AG09319 (cell line): Measurements from ENCODE around the gene WAC.

Experiments used
- DNase-seq: peaks from one replicate; pipeline ENCODE4 v3.0.0-alpha.2; 2010; ENCODE audit warnings: low read depth; ENCODE audit errors: extremely low read depth
- TF ChIP-seq, protein P1 (sequence below): IDR thresholded peaks from 2 replicates; pipeline ENCODE4 v1.5.1; 2011; ENCODE audit warnings: low read depth, mild to moderate bottlenecking, inconsistent platforms, low read length, moderate library complexity

Gene WAC

DNA sequence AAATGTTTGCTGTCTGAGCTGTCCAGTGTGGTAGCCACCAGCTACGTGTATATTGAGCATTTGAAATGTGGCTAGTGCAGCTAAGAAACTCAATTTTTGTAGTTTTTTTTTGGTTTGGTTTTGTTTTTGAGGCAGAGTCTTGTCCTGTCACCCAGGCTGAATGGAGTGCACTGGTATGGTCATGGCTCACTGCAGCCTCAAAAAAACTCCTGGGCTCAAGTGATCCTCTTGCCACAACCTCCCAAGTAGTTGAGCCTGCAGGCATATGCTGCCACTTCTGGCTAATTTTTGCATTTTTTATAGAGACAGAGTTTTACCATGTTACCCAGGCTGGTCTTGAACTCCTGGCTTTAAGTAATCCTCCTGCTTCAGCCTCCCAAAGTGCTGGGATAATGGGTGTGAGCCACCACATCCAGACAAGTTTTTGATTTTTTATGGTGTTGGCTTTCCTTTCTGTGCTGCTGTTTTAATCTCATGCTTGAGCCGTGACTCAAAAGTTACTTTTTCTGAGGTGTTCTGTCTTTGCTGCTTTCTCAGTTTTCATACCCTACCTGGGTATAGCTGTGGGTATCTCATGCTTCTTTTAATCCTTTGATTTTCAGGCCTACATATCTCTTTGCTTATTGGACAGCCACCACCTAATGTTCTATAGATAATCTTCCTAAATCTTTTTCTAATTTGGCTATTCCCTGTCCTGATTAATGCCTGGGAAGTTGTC lies 16.0 kb downstream of the WAC start:
- TF ChIP-seq, protein P1, sequence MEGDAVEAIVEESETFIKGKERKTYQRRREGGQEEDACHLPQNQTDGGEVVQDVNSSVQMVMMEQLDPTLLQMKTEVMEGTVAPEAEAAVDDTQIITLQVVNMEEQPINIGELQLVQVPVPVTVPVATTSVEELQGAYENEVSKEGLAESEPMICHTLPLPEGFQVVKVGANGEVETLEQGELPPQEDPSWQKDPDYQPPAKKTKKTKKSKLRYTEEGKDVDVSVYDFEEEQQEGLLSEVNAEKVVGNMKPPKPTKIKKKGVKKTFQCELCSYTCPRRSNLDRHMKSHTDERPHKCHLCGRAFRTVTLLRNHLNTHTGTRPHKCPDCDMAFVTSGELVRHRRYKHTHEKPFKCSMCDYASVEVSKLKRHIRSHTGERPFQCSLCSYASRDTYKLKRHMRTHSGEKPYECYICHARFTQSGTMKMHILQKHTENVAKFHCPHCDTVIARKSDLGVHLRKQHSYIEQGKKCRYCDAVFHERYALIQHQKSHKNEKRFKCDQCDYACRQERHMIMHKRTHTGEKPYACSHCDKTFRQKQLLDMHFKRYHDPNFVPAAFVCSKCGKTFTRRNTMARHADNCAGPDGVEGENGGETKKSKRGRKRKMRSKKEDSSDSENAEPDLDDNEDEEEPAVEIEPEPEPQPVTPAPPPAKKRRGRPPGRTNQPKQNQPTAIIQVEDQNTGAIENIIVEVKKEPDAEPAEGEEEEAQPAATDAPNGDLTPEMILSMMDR: no peak
- DNase-seq: no peak

DNA sequence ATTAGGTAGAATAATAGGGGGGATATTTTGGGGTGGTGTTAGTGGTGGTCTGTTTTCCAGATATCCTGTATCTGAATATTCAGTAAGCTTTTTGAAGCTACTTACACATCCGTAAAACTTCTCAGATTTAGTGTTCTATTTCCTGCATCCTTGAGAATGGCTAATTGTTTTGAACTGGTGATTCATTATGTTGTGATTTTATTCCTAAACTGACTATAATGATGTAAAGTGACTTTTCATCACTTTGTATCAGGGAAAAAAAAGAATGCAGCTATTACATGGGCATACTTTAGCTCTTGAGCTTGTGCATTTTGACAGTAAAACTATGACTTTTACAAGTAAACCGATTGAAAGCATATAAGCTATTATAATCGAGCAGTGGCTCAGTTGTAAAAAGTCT lies 18.2 kb downstream of the WAC start:
- no peak for DNase-seq

DNA sequence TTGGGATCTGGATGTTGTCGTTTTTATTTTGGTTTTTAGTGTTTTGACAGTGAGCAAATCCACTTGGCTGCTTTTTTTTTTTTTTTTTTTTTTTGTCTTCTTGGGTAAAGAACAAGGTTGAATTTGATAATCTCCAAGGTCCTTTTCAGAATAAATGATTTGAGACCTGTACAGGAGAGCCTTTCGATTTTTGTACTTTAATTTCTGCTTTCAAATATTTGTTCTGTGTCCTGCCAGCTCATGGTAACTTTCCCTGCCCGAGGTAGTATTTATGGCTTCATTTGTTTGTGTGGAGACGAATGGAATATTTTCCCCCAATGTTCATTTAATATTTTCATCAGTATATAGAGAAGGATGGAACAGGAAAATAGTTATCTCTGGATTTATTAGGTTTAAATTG lies 19.9 kb downstream of the WAC start:
- no peak for DNase-seq
- TF ChIP-seq, protein P1: no peak

More for the DNA sequence above, 18.2 kb downstream of the WAC start:
- TF ChIP-seq, protein P1: no peak

DNA sequence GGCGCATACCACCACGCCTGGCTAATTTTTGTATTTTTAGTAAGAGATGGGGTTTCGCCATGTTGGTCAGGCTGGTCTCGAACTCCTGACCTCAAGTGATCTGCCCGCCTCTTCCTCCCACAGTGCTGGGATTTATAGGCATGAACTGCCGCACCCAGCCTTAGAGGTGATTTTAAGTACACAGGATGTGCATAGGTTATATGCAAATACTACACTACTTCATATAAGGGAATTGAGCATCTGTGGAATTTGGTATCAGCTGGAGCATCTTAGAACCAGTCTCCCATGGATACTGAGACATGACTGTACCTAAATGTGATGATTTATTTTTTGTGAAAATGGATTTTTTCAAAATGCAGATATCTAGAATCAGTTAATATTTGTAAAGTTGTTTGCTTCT lies 21.1 kb downstream of the WAC start:
- no peak for DNase-seq
- TF ChIP-seq, protein P1: no peak

DNA sequence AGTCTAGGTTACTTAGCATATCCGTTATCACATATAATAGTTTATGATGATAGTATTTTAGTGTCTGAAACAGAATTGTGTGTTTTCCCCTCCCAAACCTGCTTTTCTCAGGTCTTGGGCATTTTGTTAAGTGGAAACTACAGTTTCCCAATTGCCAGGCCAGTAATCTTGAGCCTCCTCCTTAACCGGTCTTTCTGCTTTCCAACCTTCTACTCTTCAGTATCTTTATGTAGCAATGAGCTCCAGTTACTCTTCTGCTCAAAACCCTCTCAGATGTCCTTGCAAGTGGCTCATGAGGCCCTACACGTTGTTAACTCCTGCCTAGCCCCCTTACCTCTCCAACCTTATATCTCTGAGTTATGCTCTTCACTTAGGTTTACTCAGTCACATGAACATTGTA lies 22.0 kb downstream of the WAC start:
- no peak for DNase-seq

DNA sequence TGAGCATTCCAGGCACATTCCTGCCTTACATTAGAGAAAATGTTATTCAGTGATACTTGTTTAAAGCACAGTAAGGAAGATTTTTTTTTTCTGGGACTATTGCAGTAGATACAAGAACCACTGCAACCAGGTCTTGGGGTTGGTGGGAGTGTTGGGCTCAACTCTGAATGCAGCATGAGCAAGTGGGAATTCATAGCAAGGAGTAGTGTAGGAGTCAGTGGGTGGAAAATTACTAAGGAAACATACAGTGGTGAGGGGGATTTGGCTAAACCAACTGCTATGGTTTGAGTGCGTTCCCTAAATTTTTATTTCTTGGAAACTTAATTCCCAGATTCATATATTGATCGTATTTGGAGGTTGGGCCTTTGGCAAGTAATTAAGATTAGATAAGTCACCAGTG lies 22.4 kb downstream of the WAC start:
- TF ChIP-seq, protein P1: no peak

More for the DNA sequence above, 22.0 kb downstream of the WAC start:
- TF ChIP-seq, protein P1: no peak

DNA sequence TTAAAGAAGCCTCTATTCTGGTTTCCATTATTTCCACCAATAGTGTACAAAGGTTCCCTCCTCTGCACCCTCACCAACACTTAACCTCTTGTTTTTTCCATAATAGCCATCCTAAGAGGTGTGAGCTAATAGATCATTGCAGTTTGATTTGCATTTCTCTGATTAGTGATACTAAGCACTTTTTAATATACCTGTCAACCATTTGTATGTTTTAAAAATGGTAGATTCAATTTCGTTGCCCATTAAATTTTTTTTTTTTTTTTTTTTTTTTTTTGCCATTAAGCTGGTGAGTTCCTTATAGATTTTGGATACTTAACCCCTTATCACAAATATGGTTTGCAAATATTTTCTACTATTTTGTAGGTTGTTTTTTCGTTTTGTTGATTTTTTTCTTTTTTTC lies 23.2 kb downstream of the WAC start:
- TF ChIP-seq, protein P1: no peak
- DNase-seq: no peak

More for the DNA sequence above, 22.4 kb downstream of the WAC start:
- no peak for DNase-seq
